Lower leg skin (tissue), 4 donors: ENCODE measurements around the gene C15orf39. TPM values are rescaled to one million over a fixed set of nuclear protein-coding genes. Genes with fewer than 3 reads are reported as not detected.
A peak's percentile ranks its signal among the peaks of the same experiment; 100 is the strongest.

Experiments used
- DNase-seq, 2 donors: peaks; one replicate each; pipeline ENCODE4 v3.0.0-alpha.2; 2019; ENCODE audit warnings: low spot score in 2 of 2
- H3K4me3 ChIP-seq: fragments of 200-600 bp; sonication (generic); 2 replicates; pipeline ENCODE4 v1.5.1; 2017; ENCODE audit warnings: mild to moderate bottlenecking, low read depth; ENCODE audit not compliant: poor library complexity, severe bottlenecking
- CTCF ChIP-seq, 3 donors: fragments of 450-650 bp; IDR thresholded peaks; one replicate each; pipeline ENCODE4 v1.5.1; 2016; ENCODE audit warnings: antibody characterized with exemption in 3 of 3, mild to moderate bottlenecking in 3 of 3, moderate library complexity in 2 of 3
- POLR2A ChIP-seq, 2 donors: fragments of 450-650 bp; IDR thresholded peaks; one replicate each; pipeline ENCODE4 v1.6.1; 2016 to 2017; ENCODE audit warnings: antibody characterized with exemption in 2 of 2, mild to moderate bottlenecking in 1 of 2, moderate library complexity in 1 of 2
- WGBS, 2 donors: methylation state at CpG; one replicate each; pipeline ENCODE4 v1.1.5; 2018; 5-methylcytosine and 5-hydroxymethylcytosine counted together
- intact Hi-C: fragments of 100-400 bp; cut with DNase I; formaldehyde crosslinking; loops from one replicate; pipeline ENCODE4 v1.15.0; 2023; ENCODE audit warnings: low total_unique reads
- total RNA-seq, 4 donors: library from RNA; depleted of rRNA; stranded (reverse); fragments of >200 nt; gene quantifications; one replicate each; pipeline ENCODE4 v1.1.0, GENCODE V29; 2016

C15orf39 gene
- total RNA-seq, 4 donors from 2014 or later = 21.9 to 29.3 (median 26.1) TPM

GRCh38 chr15:75170711-75171341 lies 30.9 kb upstream of the C15orf39 start:
- intact Hi-C loops = no loop called here
- no peak for DNase-seq
- WGBS, 2 donors = 87 to 93% methylated on average over 6 of the region's 6 CpGs

GRCh38 chr15:75171408-75171807 lies 30.3 kb upstream of the C15orf39 start:
- 76 to 78% methylated on average over 5 of the region's 5 CpGs for WGBS, 2 donors
- TF ChIP-seq CTCF (IDR thresholded peaks at IDR 0.05) (no peak), POLR2A (IDR thresholded peaks at IDR 0.05) (no peak)
- no peak overlapping the region for H3K4me3 ChIP-seq
- intact Hi-C loops = no loop called here
- peak in 1 of 2 donors; percentile 62 for DNase-seq

More at GRCh38 chr15:75170711-75171341, 30.9 kb upstream of the C15orf39 start:
- TF ChIP-seq POLR2A (IDR thresholded peaks at IDR 0.05) = no peak
- no peak for TF ChIP-seq CTCF (IDR thresholded peaks at IDR 0.05)
- no peak overlapping the region for H3K4me3 ChIP-seq

GRCh38 chr15:75172284-75172820 lies 29.3 kb upstream of the C15orf39 start:
- TF ChIP-seq CTCF (IDR thresholded peaks at IDR 0.05) (no peak), POLR2A (IDR thresholded peaks at IDR 0.05) (no peak)
- intact Hi-C loops = no loop called here
- WGBS, 2 donors = 89 to 90% methylated on average over 6 of the region's 6 CpGs
- H3K4me3 ChIP-seq = no peak overlapping the region
- DNase-seq = no peak

GRCh38 chr15:75174102-75174501 lies 27.6 kb upstream of the C15orf39 start:
- WGBS, 2 donors = 99 to 100% methylated on average over 2 to 5 of the region's 5 CpGs
- TF ChIP-seq POLR2A (IDR thresholded peaks at IDR 0.05) (no peak), CTCF (IDR thresholded peaks at IDR 0.05) (no peak)
- no peak overlapping the region for H3K4me3 ChIP-seq
- DNase-seq = no peak
- intact Hi-C loops = no loop called here

- H3K4me3 ChIP-seq = no peak overlapping the region
- TF ChIP-seq CTCF (IDR thresholded peaks at IDR 0.05) (no peak), POLR2A (IDR thresholded peaks at IDR 0.05) (no peak)
- 97 to 98% methylated on average over 10 of the region's 10 CpGs for WGBS, 2 donors
- DNase-seq = no peak
- intact Hi-C loops = no loop called here
Measured at GRCh38 chr15:75174729-75175128, 27.0 kb upstream of the C15orf39 start.

GRCh38 chr15:75176396-75176761 lies 25.3 kb upstream of the C15orf39 start:
- 79 to 87% methylated on average over 4 of the region's 4 CpGs for WGBS, 2 donors
- intact Hi-C loops = no loop called here
- no peak overlapping the region for H3K4me3 ChIP-seq
- peak in 1 of 2 donors; percentile 58 for DNase-seq
- no peak for TF ChIP-seq CTCF (IDR thresholded peaks at IDR 0.05)
- TF ChIP-seq POLR2A (IDR thresholded peaks at IDR 0.05) = no peak
